ENCODE measurements around the gene EEF1A1.

The EEF1A1 gene

GRCh38 chr6:73504160-73504559 is 16.7 kb downstream of the EEF1A1 start:
- no peak for ATAC-seq
- TF ChIP-seq ZC3H10 (CRISPR knock-in tag; IDR thresholded peaks at IDR 0.05) = no peak
- no peak for TF ChIP-seq TOX (CRISPR knock-in tag; IDR thresholded peaks at IDR 0.05; ENCODE audit: borderline replicate concordance)
- no peak for TF ChIP-seq ZFP3 (CRISPR knock-in tag; IDR thresholded peaks at IDR 0.05)

DNA sequence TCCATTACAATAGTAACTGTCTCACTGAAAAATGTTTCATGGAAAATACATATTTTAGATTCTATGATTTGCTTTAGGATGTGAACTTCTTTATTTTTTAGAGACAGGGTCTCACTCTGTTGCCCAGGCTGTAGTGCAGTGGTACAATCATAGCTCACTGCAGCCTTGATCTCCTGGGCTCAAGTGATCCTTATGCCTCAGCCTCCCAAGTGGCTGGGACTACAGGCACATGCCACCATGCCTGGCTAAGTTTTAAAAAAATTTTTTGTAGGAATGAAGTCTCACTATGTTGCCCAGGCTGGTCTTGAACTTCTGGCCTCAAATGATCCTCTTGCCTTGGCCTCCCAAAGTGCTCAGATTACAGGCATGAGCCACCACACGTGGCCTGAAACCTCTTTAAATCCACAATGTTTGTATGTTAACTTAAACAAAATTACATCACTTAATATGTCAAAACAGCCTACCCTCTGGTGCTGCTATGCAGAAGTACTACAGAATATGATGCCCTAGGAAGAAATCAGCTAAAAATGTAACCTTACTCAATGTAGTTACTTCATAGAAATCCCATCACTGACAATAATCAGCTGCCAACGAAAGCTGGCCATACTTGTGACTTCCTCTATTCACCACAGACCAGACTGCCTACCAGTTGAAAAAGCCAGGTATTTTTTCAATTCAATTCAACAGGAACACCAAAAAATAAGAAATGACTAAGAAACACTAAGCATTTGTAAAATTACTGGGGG is 17.6 kb downstream of the EEF1A1 start:
- ATAC-seq = no peak

GRCh38 chr6:73497915-73498314 is 22.9 kb downstream of the EEF1A1 start:
- ATAC-seq = no peak
- TF ChIP-seq TCF4 (CRISPR knock-in tag; IDR thresholded peaks at IDR 0.05; ENCODE audit: borderline replicate concordance) (no peak), ISL1 (CRISPR knock-in tag; IDR thresholded peaks at IDR 0.05) (no peak)

More for the DNA sequence above, 17.6 kb downstream of the EEF1A1 start:
- TF ChIP-seq RARB (CRISPR knock-in tag; IDR thresholded peaks at IDR 0.05) (no peak), SNAI2 (CRISPR knock-in tag; IDR thresholded peaks at IDR 0.05) (no peak), BACH2 (CRISPR knock-in tag; IDR thresholded peaks at IDR 0.05; ENCODE audit: borderline replicate concordance) (no peak), ZC3H10 (CRISPR knock-in tag; IDR thresholded peaks at IDR 0.05) (no peak), ISL1 (CRISPR knock-in tag; IDR thresholded peaks at IDR 0.05) (no peak)

DNA sequence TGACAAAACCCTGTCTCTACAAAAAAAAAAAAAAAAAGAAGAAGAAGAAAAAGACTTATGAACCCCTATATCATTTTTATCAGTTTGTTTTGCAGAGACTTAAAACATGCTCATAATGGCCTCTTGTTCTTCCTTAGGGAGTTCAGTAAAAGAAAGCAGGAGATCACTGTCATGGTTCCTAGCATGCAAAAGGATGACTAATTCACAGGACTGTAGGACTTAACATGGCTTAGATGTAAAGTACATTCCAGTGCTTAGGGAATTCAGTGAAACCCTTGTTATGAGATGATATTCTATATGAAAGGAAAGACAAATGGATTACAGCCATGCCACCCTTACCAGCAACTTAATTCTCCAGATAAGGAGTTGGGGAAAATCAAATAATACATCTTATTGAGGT is 29.5 kb downstream of the EEF1A1 start:
- ATAC-seq = no peak
- no peak for TF ChIP-seq ARNTL (CRISPR knock-in tag; IDR thresholded peaks at IDR 0.05; ENCODE audit: borderline replicate concordance, low read depth)
- TF ChIP-seq ZFP30 (CRISPR knock-in tag; IDR thresholded peaks at IDR 0.05) = no peak
- TF ChIP-seq, protein P1, sequence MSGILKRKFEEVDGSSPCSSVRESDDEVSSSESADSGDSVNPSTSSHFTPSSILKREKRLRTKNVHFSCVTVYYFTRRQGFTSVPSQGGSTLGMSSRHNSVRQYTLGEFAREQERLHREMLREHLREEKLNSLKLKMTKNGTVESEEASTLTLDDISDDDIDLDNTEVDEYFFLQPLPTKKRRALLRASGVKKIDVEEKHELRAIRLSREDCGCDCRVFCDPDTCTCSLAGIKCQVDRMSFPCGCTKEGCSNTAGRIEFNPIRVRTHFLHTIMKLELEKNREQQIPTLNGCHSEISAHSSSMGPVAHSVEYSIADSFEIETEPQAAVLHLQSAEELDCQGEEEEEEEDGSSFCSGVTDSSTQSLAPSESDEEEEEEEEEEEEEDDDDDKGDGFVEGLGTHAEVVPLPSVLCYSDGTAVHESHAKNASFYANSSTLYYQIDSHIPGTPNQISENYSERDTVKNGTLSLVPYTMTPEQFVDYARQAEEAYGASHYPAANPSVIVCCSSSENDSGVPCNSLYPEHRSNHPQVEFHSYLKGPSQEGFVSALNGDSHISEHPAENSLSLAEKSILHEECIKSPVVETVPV (CRISPR knock-in tag; IDR thresholded peaks at IDR 0.05) = no peak
- no peak for TF ChIP-seq ZNF70 (CRISPR knock-in tag; IDR thresholded peaks at IDR 0.05)
- no peak for TF ChIP-seq OSR1 (CRISPR knock-in tag; IDR thresholded peaks at IDR 0.05)
- no peak for TF ChIP-seq TSHZ2 (CRISPR knock-in tag; IDR thresholded peaks at IDR 0.05)
- TF ChIP-seq, protein P2, sequence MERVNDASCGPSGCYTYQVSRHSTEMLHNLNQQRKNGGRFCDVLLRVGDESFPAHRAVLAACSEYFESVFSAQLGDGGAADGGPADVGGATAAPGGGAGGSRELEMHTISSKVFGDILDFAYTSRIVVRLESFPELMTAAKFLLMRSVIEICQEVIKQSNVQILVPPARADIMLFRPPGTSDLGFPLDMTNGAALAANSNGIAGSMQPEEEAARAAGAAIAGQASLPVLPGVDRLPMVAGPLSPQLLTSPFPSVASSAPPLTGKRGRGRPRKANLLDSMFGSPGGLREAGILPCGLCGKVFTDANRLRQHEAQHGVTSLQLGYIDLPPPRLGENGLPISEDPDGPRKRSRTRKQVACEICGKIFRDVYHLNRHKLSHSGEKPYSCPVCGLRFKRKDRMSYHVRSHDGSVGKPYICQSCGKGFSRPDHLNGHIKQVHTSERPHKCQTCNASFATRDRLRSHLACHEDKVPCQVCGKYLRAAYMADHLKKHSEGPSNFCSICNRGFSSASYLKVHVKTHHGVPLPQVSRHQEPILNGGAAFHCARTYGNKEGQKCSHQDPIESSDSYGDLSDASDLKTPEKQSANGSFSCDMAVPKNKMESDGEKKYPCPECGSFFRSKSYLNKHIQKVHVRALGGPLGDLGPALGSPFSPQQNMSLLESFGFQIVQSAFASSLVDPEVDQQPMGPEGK (CRISPR knock-in tag; IDR thresholded peaks at IDR 0.05; ENCODE audit: borderline replicate concordance) = no peak
- TF ChIP-seq ISL1 (CRISPR knock-in tag; IDR thresholded peaks at IDR 0.05) = no peak
- no peak for TF ChIP-seq BACH2 (CRISPR knock-in tag; IDR thresholded peaks at IDR 0.05; ENCODE audit: borderline replicate concordance)
- no peak for TF ChIP-seq ZNF8 (CRISPR knock-in tag; IDR thresholded peaks at IDR 0.05)
- TF ChIP-seq CSDC2 (CRISPR knock-in tag; IDR thresholded peaks at IDR 0.05) = no peak
- no peak for TF ChIP-seq POU6F1 (CRISPR knock-in tag; IDR thresholded peaks at IDR 0.05; ENCODE audit: borderline replicate concordance, low read depth)
- TF ChIP-seq TOX (CRISPR knock-in tag; IDR thresholded peaks at IDR 0.05; ENCODE audit: borderline replicate concordance) = no peak
- TF ChIP-seq CREB5 (CRISPR knock-in tag; IDR thresholded peaks at IDR 0.05; ENCODE audit: low read depth) = no peak
- TF ChIP-seq GLIS3 (CRISPR knock-in tag; IDR thresholded peaks at IDR 0.05) = no peak
